Bronchial epithelial cell (primary cell): ENCODE results near the gene MPST. TPM values are rescaled to one million over a fixed set of nuclear protein-coding genes. Genes with fewer than 3 reads are reported as not detected.
"Not testable (repeated sequence)": the region's sequence is repeated elsewhere in the genome, so short reads cannot be mapped to it uniquely, and the experiment has no call there.

Source experiments
- DNase-seq: peaks from one replicate; pipeline ENCODE4 v3.0.0-alpha.2; 2010; ENCODE audit warnings: low read depth
- FAIRE-seq: peaks from 2 replicates; lab custom pipeline; 2011; peaks lifted over from hg19 to GRCh38; lab: Jason Lieb, UNC
- H3K27me3 ChIP-seq: 2 replicates; pipeline ENCODE4 v1.5.1; 2011; ENCODE audit warnings: low read length; ENCODE audit not compliant: control insufficient read depth, insufficient read depth
- H3K36me3 ChIP-seq: 2 replicates; pipeline ENCODE4 v1.5.1; 2011; ENCODE audit warnings: low read length; ENCODE audit not compliant: control insufficient read depth, insufficient read depth
- H3K4me3 ChIP-seq: 2 replicates; pipeline ENCODE4 v1.5.1; 2011; ENCODE audit warnings: mild to moderate bottlenecking, low read depth, low read length, control low read depth
- CTCF ChIP-seq: IDR thresholded peaks from 2 replicates; pipeline ENCODE4 v1.5.1; 2011; ENCODE audit warnings: mild to moderate bottlenecking, moderate library complexity, low read length, control low read depth, inconsistent platforms; ENCODE audit not compliant: insufficient read depth, severe bottlenecking
- total RNA-seq: library from RNA; depleted of rRNA; stranded (reverse); fragments of >200 nt; gene quantifications from 2 replicates; pipeline ENCODE4 v1.2.1, GENCODE V29; 2014

MPST gene
- total RNA-seq, 1 donor from 2014 or later, result 121 TPM

GRCh38 chr22:36988075-36988832 is 31.3 kb upstream of the MPST start:
- DNase-seq (no peak), FAIRE-seq (peak; percentile 88)
- Histone ChIP-seq H3K36me3 (no peaks in the 10 kb centered on the region), H3K27me3 (no peaks in the 10 kb centered on the region), H3K4me3 (no peak overlapping the region)
- no peak for TF ChIP-seq CTCF

- not testable (repeated sequence) for H3K4me3 ChIP-seq, H3K27me3 ChIP-seq, FAIRE-seq, DNase-seq, H3K36me3 ChIP-seq
Measured at GRCh38 chr22:36989012-36989411, 30.5 kb upstream of the MPST start.

GRCh38 chr22:36990457-36990856 is 29.1 kb upstream of the MPST start:
- no peak for DNase-seq
- Histone ChIP-seq H3K36me3 (no peaks in the 10 kb centered on the region), H3K27me3 (no peaks in the 10 kb centered on the region), H3K4me3 (no peak overlapping the region)
- FAIRE-seq, result no peak
- no peak for TF ChIP-seq CTCF

- TF ChIP-seq CTCF, result no peak
- FAIRE-seq, result no peak
- DNase-seq, result no peak
- H3K27me3 ChIP-seq, result no peaks in the 10 kb centered on the region
- no peak overlapping the region for H3K4me3 ChIP-seq
- H3K36me3 ChIP-seq, result no peaks in the 10 kb centered on the region
Measured at GRCh38 chr22:36991206-36991605, 28.3 kb upstream of the MPST start.

- FAIRE-seq (no peak), DNase-seq (no peak)
- Histone ChIP-seq H3K36me3 (no peaks in the 10 kb centered on the region), H3K27me3 (no peaks in the 10 kb centered on the region), H3K4me3 (no peak overlapping the region)
- no peak for TF ChIP-seq CTCF
Measured at GRCh38 chr22:36997746-36998145, 21.8 kb upstream of the MPST start.

GRCh38 chr22:36998620-36999351 is 20.8 kb upstream of the MPST start:
- H3K27me3 ChIP-seq, result no peaks in the 10 kb centered on the region

More at GRCh38 chr22:36998620-36999351, 20.8 kb upstream of the MPST start:
- DNase-seq (peak; percentile 60), FAIRE-seq (peak; percentile 70)
- Histone ChIP-seq H3K36me3 (no peaks in the 10 kb centered on the region), H3K4me3 (no peak overlapping the region)
- TF ChIP-seq CTCF, result no peak
